HepG2 (cell line): Measurements from ENCODE around the gene LRP5. TPM values are rescaled to one million over a fixed set of nuclear protein-coding genes. Genes with fewer than 3 reads are reported as not detected.

Experiments
- AGO2 ChIP-seq: fragments of 200-400 bp; formaldehyde crosslinking; optimal IDR thresholded peaks from 2 replicates; pipeline ENCODE3; 2017; ENCODE audit warnings: mild to moderate bottlenecking, low read depth, low read length, moderate library complexity
- BCL6 ChIP-seq: IDR thresholded peaks from 2 replicates; pipeline ENCODE4 v1.6.1; 2016; ENCODE audit warnings: missing genetic modification reagents, missing compliant biosample characterization
- CBFB ChIP-seq: sonication (generic); formaldehyde crosslinking; IDR thresholded peaks from 2 replicates; pipeline ENCODE4 v1.4.0; 2020; ENCODE audit warnings: missing genetic modification reagents
- HOXA7 ChIP-seq: sonication (generic); formaldehyde crosslinking; IDR thresholded peaks from 2 replicates; pipeline ENCODE4 v1.8.1; 2022; ENCODE audit warnings: mild to moderate bottlenecking, missing genetic modification reagents, moderate library complexity
- IRX3 ChIP-seq: sonication (generic); formaldehyde crosslinking; IDR thresholded peaks from 2 replicates; pipeline ENCODE4 v1.8.1; 2023; ENCODE audit warnings: mild to moderate bottlenecking, low read depth, missing genetic modification reagents, borderline replicate concordance
- RFX3 ChIP-seq: IDR thresholded peaks from 2 replicates; pipeline ENCODE4 v1.6.1; 2016; ENCODE audit warnings: missing biosample characterization, missing genetic modification reagents
- SOX6 ChIP-seq, 2 experiments: fragments of 450-650 bp in 1 of 2; sonication (generic) in 1 of 2; formaldehyde crosslinking in 1 of 2; IDR thresholded peaks; 2 replicates each; pipeline versions ENCODE4 v1.4.0 to v1.6.1; 2017 to 2020; ENCODE audit warnings: antibody characterized with exemption in 1 of 2, mild to moderate bottlenecking in 1 of 2, missing genetic modification reagents in 1 of 2
- ZBTB38 ChIP-seq: sonication (generic); formaldehyde crosslinking; IDR thresholded peaks from 2 replicates; pipeline ENCODE4 v1.5.1; 2020; ENCODE audit warnings: mild to moderate bottlenecking, missing genetic modification reagents
- ZFP90 ChIP-seq: sonication (generic); formaldehyde crosslinking; IDR thresholded peaks from 2 replicates; pipeline ENCODE4 v1.8.0; 2022; ENCODE audit warnings: missing genetic modification reagents, mild to moderate bottlenecking, inconsistent platforms, borderline replicate concordance
- ZNF414 ChIP-seq: sonication (generic); formaldehyde crosslinking; IDR thresholded peaks from 2 replicates; pipeline ENCODE4 v1.5.0; 2020; ENCODE audit warnings: missing genetic modification reagents
- ZNF710 ChIP-seq: sonication (generic); formaldehyde crosslinking; IDR thresholded peaks from 2 replicates; pipeline ENCODE4 v1.5.0; 2020; ENCODE audit warnings: mild to moderate bottlenecking, missing genetic modification reagents, borderline replicate concordance
- ZSCAN25 ChIP-seq: sonication (generic); formaldehyde crosslinking; IDR thresholded peaks from 2 replicates; pipeline ENCODE4 v1.8.0; 2022; ENCODE audit warnings: mild to moderate bottlenecking, missing genetic modification reagents
- polyA plus RNA-seq, 8 experiments: library from polyadenylated mRNA; depleted of rRNA in 3 of 8; stranded (reverse) in 7 of 8; unstranded in 1 of 8; fragments of >200 nt; fragmentation: Illumina TruSeq in 4 of 8; extraction: Trizol in 4 of 8; gene quantifications; 2 replicates each; pipeline versions ENCODE4 v1.2.1 to v1.2.3, GENCODE V29; 2011 to 2016; ENCODE audit warnings: low read depth in 4 of 8, missing spikeins in 1 of 8, mixed read lengths in 1 of 8; ENCODE audit not compliant: insufficient read depth in 1 of 8
- total RNA-seq, 5 experiments: library from RNA; depleted of rRNA; stranded (reverse); fragments of >200 nt; fragmentation: Illumina TruSeq; extraction: Trizol; gene quantifications; 2 replicates each; pipeline ENCODE4 v1.2.3, GENCODE V29; 2016; ENCODE audit warnings: low read depth in 1 of 5
- TF ChIP-seq, protein P1 (sequence below): sonication (generic); formaldehyde crosslinking; IDR thresholded peaks from 2 replicates; pipeline ENCODE4 v1.5.0; 2020; ENCODE audit warnings: mild to moderate bottlenecking, missing genetic modification reagents, borderline replicate concordance
- TF ChIP-seq, protein P2 (sequence below): sonication (generic); formaldehyde crosslinking; IDR thresholded peaks from 2 replicates; pipeline ENCODE4 v1.4.0; 2020; ENCODE audit warnings: mild to moderate bottlenecking, missing genetic modification reagents

The LRP5 gene
- total and polyA plus RNA-seq, 2 of the 13 experiments (the other 11 are each of a cell fraction or from before 2014, with no cell fraction given) = 40.4 to 64.0 TPM

DNA sequence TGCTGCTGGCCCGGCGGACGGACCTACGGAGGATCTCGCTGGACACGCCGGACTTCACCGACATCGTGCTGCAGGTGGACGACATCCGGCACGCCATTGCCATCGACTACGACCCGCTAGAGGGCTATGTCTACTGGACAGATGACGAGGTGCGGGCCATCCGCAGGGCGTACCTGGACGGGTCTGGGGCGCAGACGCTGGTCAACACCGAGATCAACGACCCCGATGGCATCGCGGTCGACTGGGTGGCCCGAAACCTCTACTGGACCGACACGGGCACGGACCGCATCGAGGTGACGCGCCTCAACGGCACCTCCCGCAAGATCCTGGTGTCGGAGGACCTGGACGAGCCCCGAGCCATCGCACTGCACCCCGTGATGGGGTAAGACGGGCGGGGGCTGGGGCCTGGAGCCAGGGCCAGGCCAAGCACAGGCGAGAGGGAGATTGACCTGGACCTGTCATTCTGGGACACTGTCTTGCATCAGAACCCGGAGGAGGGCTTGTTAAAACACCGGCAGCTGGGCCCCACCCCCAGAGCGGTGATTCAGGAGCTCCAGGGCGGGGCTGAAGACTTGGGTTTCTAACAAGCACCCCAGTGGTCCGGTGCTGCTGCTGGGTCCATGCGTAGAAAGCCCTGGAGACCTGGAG, 74.1 kb downstream of the LRP5 start (continued):
- TF ChIP-seq, protein P1, sequence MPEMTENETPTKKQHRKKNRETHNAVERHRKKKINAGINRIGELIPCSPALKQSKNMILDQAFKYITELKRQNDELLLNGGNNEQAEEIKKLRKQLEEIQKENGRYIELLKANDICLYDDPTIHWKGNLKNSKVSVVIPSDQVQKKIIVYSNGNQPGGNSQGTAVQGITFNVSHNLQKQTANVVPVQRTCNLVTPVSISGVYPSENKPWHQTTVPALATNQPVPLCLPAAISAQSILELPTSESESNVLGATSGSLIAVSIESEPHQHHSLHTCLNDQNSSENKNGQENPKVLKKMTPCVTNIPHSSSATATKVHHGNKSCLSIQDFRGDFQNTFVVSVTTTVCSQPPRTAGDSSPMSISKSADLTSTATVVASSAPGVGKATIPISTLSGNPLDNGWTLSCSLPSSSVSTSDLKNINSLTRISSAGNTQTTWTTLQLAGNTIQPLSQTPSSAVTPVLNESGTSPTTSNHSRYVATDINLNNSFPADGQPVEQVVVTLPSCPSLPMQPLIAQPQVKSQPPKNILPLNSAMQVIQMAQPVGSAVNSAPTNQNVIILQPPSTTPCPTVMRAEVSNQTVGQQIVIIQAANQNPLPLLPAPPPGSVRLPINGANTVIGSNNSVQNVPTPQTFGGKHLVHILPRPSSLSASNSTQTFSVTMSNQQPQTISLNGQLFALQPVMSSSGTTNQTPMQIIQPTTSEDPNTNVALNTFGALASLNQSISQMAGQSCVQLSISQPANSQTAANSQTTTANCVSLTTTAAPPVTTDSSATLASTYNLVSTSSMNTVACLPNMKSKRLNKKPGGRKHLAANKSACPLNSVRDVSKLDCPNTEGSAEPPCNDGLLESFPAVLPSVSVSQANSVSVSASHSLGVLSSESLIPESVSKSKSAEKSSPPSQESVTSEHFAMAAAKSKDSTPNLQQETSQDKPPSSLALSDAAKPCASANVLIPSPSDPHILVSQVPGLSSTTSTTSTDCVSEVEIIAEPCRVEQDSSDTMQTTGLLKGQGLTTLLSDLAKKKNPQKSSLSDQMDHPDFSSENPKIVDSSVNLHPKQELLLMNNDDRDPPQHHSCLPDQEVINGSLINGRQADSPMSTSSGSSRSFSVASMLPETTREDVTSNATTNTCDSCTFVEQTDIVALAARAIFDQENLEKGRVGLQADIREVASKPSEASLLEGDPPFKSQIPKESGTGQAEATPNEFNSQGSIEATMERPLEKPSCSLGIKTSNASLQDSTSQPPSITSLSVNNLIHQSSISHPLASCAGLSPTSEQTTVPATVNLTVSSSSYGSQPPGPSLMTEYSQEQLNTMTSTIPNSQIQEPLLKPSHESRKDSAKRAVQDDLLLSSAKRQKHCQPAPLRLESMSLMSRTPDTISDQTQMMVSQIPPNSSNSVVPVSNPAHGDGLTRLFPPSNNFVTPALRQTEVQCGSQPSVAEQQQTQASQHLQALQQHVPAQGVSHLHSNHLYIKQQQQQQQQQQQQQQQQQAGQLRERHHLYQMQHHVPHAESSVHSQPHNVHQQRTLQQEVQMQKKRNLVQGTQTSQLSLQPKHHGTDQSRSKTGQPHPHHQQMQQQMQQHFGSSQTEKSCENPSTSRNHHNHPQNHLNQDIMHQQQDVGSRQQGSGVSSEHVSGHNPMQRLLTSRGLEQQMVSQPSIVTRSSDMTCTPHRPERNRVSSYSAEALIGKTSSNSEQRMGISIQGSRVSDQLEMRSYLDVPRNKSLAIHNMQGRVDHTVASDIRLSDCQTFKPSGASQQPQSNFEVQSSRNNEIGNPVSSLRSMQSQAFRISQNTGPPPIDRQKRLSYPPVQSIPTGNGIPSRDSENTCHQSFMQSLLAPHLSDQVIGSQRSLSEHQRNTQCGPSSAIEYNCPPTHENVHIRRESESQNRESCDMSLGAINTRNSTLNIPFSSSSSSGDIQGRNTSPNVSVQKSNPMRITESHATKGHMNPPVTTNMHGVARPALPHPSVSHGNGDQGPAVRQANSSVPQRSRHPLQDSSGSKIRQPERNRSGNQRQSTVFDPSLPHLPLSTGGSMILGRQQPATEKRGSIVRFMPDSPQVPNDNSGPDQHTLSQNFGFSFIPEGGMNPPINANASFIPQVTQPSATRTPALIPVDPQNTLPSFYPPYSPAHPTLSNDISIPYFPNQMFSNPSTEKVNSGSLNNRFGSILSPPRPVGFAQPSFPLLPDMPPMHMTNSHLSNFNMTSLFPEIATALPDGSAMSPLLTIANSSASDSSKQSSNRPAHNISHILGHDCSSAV (CRISPR knock-in tag) = no peak
- TF ChIP-seq ZNF414 (no peak), ZNF710 (CRISPR knock-in tag) (no peak), SOX6 (IDR thresholded peaks at IDR 0.05) (no peak), SOX6 (CRISPR knock-in tag; IDR thresholded peaks at IDR 0.05) (no peak), RFX3 (no peak), ZFP90 (no peak), ZSCAN25 (CRISPR knock-in tag) (no peak), IRX3 (CRISPR knock-in tag) (no peak), HOXA7 (no peak), BCL6 (CRISPR knock-in tag) (no peak), AGO2 (peak; percentile 70), CBFB (no peak), ZBTB38 (CRISPR knock-in tag) (peak; percentile 71; the same call in 1 of the 2 replicates)
- TF ChIP-seq, protein P2, sequence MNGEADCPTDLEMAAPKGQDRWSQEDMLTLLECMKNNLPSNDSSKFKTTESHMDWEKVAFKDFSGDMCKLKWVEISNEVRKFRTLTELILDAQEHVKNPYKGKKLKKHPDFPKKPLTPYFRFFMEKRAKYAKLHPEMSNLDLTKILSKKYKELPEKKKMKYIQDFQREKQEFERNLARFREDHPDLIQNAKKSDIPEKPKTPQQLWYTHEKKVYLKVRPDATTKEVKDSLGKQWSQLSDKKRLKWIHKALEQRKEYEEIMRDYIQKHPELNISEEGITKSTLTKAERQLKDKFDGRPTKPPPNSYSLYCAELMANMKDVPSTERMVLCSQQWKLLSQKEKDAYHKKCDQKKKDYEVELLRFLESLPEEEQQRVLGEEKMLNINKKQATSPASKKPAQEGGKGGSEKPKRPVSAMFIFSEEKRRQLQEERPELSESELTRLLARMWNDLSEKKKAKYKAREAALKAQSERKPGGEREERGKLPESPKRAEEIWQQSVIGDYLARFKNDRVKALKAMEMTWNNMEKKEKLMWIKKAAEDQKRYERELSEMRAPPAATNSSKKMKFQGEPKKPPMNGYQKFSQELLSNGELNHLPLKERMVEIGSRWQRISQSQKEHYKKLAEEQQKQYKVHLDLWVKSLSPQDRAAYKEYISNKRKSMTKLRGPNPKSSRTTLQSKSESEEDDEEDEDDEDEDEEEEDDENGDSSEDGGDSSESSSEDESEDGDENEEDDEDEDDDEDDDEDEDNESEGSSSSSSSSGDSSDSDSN (CRISPR knock-in tag) = no peak
